ENCODE data around the gene FOXR2. TPM values are rescaled to one million over a fixed set of nuclear protein-coding genes. Genes with fewer than 3 reads are reported as not detected.

The FOXR2 gene, protein sequence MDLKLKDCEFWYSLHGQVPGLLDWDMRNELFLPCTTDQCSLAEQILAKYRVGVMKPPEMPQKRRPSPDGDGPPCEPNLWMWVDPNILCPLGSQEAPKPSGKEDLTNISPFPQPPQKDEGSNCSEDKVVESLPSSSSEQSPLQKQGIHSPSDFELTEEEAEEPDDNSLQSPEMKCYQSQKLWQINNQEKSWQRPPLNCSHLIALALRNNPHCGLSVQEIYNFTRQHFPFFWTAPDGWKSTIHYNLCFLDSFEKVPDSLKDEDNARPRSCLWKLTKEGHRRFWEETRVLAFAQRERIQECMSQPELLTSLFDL
- not detected in 2 replicates for polyA plus RNA-seq (2011; rRNA removed)
- polyA minus RNA-seq (2011; rRNA and poly(A)+ RNA removed) = not detected in 2 replicates

GRCh38 chrX:55623100-55623499, at the start of gene FOXR2:
Gene FOXR2, plus strand, starts transcription at chrX:55623400. Its CDS starts 312 bp downstream, at chrX:55623712.
- TF ChIP-seq, protein P1, sequence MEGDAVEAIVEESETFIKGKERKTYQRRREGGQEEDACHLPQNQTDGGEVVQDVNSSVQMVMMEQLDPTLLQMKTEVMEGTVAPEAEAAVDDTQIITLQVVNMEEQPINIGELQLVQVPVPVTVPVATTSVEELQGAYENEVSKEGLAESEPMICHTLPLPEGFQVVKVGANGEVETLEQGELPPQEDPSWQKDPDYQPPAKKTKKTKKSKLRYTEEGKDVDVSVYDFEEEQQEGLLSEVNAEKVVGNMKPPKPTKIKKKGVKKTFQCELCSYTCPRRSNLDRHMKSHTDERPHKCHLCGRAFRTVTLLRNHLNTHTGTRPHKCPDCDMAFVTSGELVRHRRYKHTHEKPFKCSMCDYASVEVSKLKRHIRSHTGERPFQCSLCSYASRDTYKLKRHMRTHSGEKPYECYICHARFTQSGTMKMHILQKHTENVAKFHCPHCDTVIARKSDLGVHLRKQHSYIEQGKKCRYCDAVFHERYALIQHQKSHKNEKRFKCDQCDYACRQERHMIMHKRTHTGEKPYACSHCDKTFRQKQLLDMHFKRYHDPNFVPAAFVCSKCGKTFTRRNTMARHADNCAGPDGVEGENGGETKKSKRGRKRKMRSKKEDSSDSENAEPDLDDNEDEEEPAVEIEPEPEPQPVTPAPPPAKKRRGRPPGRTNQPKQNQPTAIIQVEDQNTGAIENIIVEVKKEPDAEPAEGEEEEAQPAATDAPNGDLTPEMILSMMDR (IDR thresholded peaks at IDR 0.05; ENCODE audit: insufficient read depth, low read depth, low read length) = no peak
- Histone ChIP-seq H3K36me3 (ENCODE audit: control insufficient read depth, insufficient read depth, low read length) (no peaks in the 10 kb centered on the region), H3K27me3 (ENCODE audit: control insufficient read depth, insufficient read depth, low read length) (no peaks in the 10 kb centered on the region), H3K4me3 (ENCODE audit: low read depth, low read length) (no peak within 1 kb of the TSS)
- no peak for DNase-seq (ENCODE audit: low read depth)
- CTCF ChIA-PET = no interaction called here
- POLR2A ChIA-PET = no interaction called here

DNA sequence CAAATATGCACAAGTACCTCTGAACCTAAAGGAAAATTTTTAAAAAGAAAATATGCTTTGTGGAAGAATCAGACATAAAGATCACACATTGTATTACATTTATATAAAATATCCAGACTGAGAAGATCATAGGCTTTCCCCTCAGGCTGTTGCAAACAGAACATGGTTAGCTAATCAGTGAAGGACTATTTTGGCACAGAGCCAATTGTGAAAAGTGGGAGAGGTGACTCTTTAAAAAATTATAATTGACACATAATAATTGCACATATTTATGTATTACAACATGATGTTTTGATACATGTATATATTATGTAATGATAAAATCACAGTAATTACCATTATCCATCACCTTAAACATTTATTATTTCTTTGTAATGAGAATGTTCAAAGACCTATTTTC, 44.1 kb upstream of the FOXR2 start:
- H3K36me3 ChIP-seq (ENCODE audit: control insufficient read depth, insufficient read depth, low read length) = no peaks in the 10 kb centered on the region
- H3K4me3 ChIP-seq (ENCODE audit: low read depth, low read length) = no peak overlapping the region
- TF ChIP-seq, protein P1 (IDR thresholded peaks at IDR 0.05; ENCODE audit: insufficient read depth, low read depth, low read length) = no peak
- DNase-seq (ENCODE audit: low read depth) = no peak
- POLR2A ChIA-PET = no interaction called here
- H3K27me3 ChIP-seq (ENCODE audit: control insufficient read depth, insufficient read depth, low read length) = no peaks in the 10 kb centered on the region
- CTCF ChIA-PET = interaction anchor here (0.5 kb wide), 1 partner anchor 9 kb away, joined by 3 read pairs; no protein-coding TSS in a partner anchor

DNA sequence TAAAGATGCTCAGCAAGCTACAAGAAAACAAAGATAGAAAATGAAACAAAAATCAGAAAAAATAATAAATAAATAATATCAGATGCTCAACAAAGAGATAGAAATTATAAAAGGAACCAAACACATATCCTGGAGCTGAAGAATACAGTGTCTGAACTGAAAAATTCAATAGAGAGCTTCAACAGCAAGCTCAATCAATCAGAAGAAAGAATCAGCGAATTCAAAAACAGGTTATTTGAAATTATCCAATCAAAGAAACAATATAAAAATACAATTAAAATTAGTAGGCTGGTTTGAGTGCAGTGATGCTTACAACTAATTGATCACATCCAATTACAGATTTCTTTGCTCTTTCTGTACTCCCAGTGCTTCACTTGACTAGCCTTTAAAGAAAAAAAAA, 40.8 kb upstream of the FOXR2 start:
- ChIA-PET POLR2A (no interaction called here), CTCF (no interaction called here)
- DNase-seq (ENCODE audit: low read depth) = no peak
- Histone ChIP-seq H3K36me3 (ENCODE audit: control insufficient read depth, insufficient read depth, low read length) (no peaks in the 10 kb centered on the region), H3K4me3 (ENCODE audit: low read depth, low read length) (no peak overlapping the region), H3K27me3 (ENCODE audit: control insufficient read depth, insufficient read depth, low read length) (no peaks in the 10 kb centered on the region)
- TF ChIP-seq, protein P1 (IDR thresholded peaks at IDR 0.05; ENCODE audit: insufficient read depth, low read depth, low read length) = no peak

DNA sequence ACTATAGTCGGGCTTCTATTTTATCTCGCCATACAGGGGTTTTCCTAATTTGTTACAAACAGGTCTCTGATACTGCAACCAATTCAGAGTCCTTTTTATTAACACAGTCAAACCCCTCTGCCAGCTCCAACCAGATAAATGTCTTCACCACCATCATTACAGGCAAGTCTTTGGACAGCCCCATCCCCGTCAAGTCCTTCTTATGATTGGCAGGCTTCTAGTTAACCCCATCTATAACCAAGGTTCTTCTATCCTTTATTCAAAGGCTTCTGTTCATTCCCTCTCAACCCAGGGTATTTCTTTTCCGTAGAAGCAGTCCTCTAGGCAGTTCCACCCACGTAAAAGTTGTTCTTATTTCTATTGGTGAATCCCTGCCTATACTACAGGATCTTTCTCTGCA, 29.9 kb upstream of the FOXR2 start:
- CTCF ChIA-PET = no interaction called here
- TF ChIP-seq, protein P1 (IDR thresholded peaks at IDR 0.05; ENCODE audit: insufficient read depth, low read depth, low read length) = no peak
- Histone ChIP-seq H3K4me3 (ENCODE audit: low read depth, low read length) (no peak overlapping the region), H3K27me3 (ENCODE audit: control insufficient read depth, insufficient read depth, low read length) (no peaks in the 10 kb centered on the region), H3K36me3 (ENCODE audit: control insufficient read depth, insufficient read depth, low read length) (no peaks in the 10 kb centered on the region)
- no peak for DNase-seq (ENCODE audit: low read depth)
- POLR2A ChIA-PET = no interaction called here

GRCh38 chrX:55593756-55594257, 29.4 kb upstream of the FOXR2 start:
- Histone ChIP-seq H3K4me3 (ENCODE audit: low read depth, low read length) (no peak overlapping the region), H3K27me3 (ENCODE audit: control insufficient read depth, insufficient read depth, low read length) (no peaks in the 10 kb centered on the region), H3K36me3 (ENCODE audit: control insufficient read depth, insufficient read depth, low read length) (no peaks in the 10 kb centered on the region)
- DNase-seq (ENCODE audit: low read depth) = no peak
- ChIA-PET POLR2A (no interaction called here), CTCF (no interaction called here)
- TF ChIP-seq, protein P1 (IDR thresholded peaks at IDR 0.05; ENCODE audit: insufficient read depth, low read depth, low read length) = no peak

Data from BJ (cell line).